Esophagus (tissue), 2 donors: ENCODE results near the gene TTC4. TPM values are rescaled to one million over a fixed set of nuclear protein-coding genes. Genes with fewer than 3 reads are reported as not detected.

Experiments used
- H3K27ac ChIP-seq, 2 donors: one replicate each; pipeline ENCODE4 v1.5.1; 2013; ENCODE audit warnings: low read depth in 2 of 2, mild to moderate bottlenecking in 2 of 2, inconsistent platforms in 1 of 2, low read length in 1 of 2, moderate library complexity in 1 of 2
- H3K27me3 ChIP-seq, 2 donors: one replicate each; pipeline ENCODE4 v1.6.1; 2013; ENCODE audit warnings: low read length in 2 of 2, control low read depth in 1 of 2, mild to moderate bottlenecking in 1 of 2; ENCODE audit not compliant: insufficient read depth in 2 of 2, control insufficient read depth in 1 of 2
- H3K36me3 ChIP-seq, 2 donors: one replicate each; pipeline ENCODE4 v1.6.1; 2013; ENCODE audit warnings: low read length in 1 of 2; ENCODE audit not compliant: control insufficient read depth in 2 of 2, insufficient read depth in 2 of 2
- H3K4me1 ChIP-seq, 2 donors: one replicate each; pipeline ENCODE4 v1.6.1; 2013; ENCODE audit warnings: low read length in 1 of 2; ENCODE audit not compliant: control insufficient read depth in 2 of 2, insufficient read depth in 2 of 2
- H3K4me3 ChIP-seq, 2 donors: one replicate each; pipeline ENCODE4 v1.5.1; 2013; ENCODE audit warnings: low read length in 2 of 2, mild to moderate bottlenecking in 2 of 2, low read depth in 1 of 2, moderate library complexity in 1 of 2
- H3K9me3 ChIP-seq, 2 donors: one replicate each; pipeline ENCODE4 v1.6.1; 2013; ENCODE audit warnings: mild to moderate bottlenecking in 2 of 2, low read depth in 1 of 2, low read length in 1 of 2, moderate library complexity in 1 of 2; ENCODE audit not compliant: control insufficient read depth in 2 of 2, insufficient read depth in 1 of 2
- WGBS, 2 donors: extraction: QIAGEN DNeasy Blood & Tissue Kit; methylation state at CpG; one replicate each; pipeline ENCODE4 v1.1.7; 2013; 5-methylcytosine and 5-hydroxymethylcytosine counted together
- polyA plus RNA-seq, 2 donors: library from polyadenylated mRNA; stranded (reverse); fragments of 200-250 nt; gene quantifications; one replicate each; pipeline ENCODE4 v1.2.3, GENCODE V29; 2013
- donor health status: healthy with polysubstance abuse.
- donor health status: Bipolar disorder and iron deficiency.

TTC4 gene
- polyA plus RNA-seq, 2 donors, result 7.7 to 12.5 TPM

DNA sequence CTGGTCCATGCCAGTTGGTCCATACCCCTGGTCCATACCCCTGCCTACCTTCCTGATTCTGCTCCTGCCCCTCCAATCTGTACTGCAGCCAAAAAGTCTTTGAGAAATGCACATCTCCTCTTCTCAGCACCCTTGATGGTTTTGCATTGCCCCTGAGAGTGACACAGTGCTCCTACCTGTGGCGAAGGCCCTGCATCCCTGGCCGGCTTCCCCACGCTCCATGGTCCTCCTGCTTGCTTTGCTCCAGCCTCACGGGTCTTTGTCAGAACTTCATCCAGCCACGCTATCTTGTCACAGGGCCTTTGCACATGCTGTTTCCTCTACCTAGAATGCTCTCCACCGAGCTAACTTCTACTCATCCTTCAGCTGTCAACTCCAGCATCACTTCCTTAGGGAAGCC is 32.2 kb upstream of the TTC4 start:
- Histone ChIP-seq H3K4me1 (no peaks in the 10 kb centered on the region), H3K27ac (no peak overlapping the region), H3K36me3 (no peaks in the 10 kb centered on the region), H3K4me3 (no peak overlapping the region), H3K9me3 (no peaks in the 10 kb centered on the region), H3K27me3 (no peaks in the 10 kb centered on the region)
- WGBS, 2 donors, result 84 to 86% methylated on average over 6 of the region's 6 CpGs

- Histone ChIP-seq H3K36me3 (no peaks in the 10 kb centered on the region), H3K9me3 (no peaks in the 10 kb centered on the region), H3K27ac (no peak overlapping the region), H3K27me3 (no peaks in the 10 kb centered on the region), H3K4me3 (no peak overlapping the region), H3K4me1 (no peaks in the 10 kb centered on the region)
- WGBS, 2 donors, result 87 to 95% methylated on average over 4 of the region's 4 CpGs
Observed at GRCh38 chr1:54685335-54685905, 30.2 kb upstream of the TTC4 start.

- 88 to 90% methylated on average over 11 of the region's 11 CpGs for WGBS, 2 donors
- Histone ChIP-seq H3K4me3 (no peak overlapping the region), H3K9me3 (no peaks in the 10 kb centered on the region), H3K36me3 (no peaks in the 10 kb centered on the region), H3K27me3 (no peaks in the 10 kb centered on the region), H3K27ac (no peak overlapping the region), H3K4me1 (no peaks in the 10 kb centered on the region)
Observed at GRCh38 chr1:54686155-54686554, 29.5 kb upstream of the TTC4 start.

- Histone ChIP-seq H3K36me3 (no peaks in the 10 kb centered on the region), H3K4me1 (no peaks in the 10 kb centered on the region), H3K4me3 (no peak overlapping the region), H3K27me3 (no peaks in the 10 kb centered on the region), H3K9me3 (no peaks in the 10 kb centered on the region), H3K27ac (no peak overlapping the region)
- 80 to 85% methylated on average over 8 of the region's 8 CpGs for WGBS, 2 donors
Observed at GRCh38 chr1:54694771-54695170, 20.9 kb upstream of the TTC4 start.

GRCh38 chr1:54695221-54695620 is 20.4 kb upstream of the TTC4 start:
- Histone ChIP-seq H3K27me3 (no peaks in the 10 kb centered on the region), H3K9me3 (no peaks in the 10 kb centered on the region), H3K4me1 (no peaks in the 10 kb centered on the region), H3K4me3 (no peak overlapping the region), H3K36me3 (no peaks in the 10 kb centered on the region), H3K27ac (no peak overlapping the region)
- 84 to 89% methylated on average over 15 of the region's 15 CpGs for whole genome bisulfite sequencing, 2 donors

- no peaks in the 10 kb centered on the region for H3K9me3 ChIP-seq
- H3K4me1 ChIP-seq, result no peaks in the 10 kb centered on the region
- H3K27me3 ChIP-seq, result no peaks in the 10 kb centered on the region
- H3K4me3 ChIP-seq, result no peak overlapping the region
- no peak overlapping the region for H3K27ac ChIP-seq
- no peaks in the 10 kb centered on the region for H3K36me3 ChIP-seq
- WGBS, 2 donors, result 83 to 89% methylated on average over 1 of the region's 1 CpG
Observed at GRCh38 chr1:54695764-54696163, 19.9 kb upstream of the TTC4 start.

- Histone ChIP-seq H3K9me3 (no peaks in the 10 kb centered on the region), H3K36me3 (no peaks in the 10 kb centered on the region), H3K27ac (no peak overlapping the region), H3K4me1 (no peaks in the 10 kb centered on the region), H3K4me3 (no peak overlapping the region), H3K27me3 (no peaks in the 10 kb centered on the region)
- 80 to 83% methylated on average over 3 of the region's 3 CpGs for WGBS, 2 donors
Observed at GRCh38 chr1:54696262-54696661, 19.4 kb upstream of the TTC4 start.

- Histone ChIP-seq H3K36me3 (no peaks in the 10 kb centered on the region), H3K27me3 (no peaks in the 10 kb centered on the region), H3K4me1 (no peaks in the 10 kb centered on the region), H3K9me3 (no peaks in the 10 kb centered on the region), H3K27ac (no peak overlapping the region), H3K4me3 (no peak overlapping the region)
- WGBS, 2 donors, result 86% methylated on average over 6 of the region's 6 CpGs
Observed at GRCh38 chr1:54697896-54698295, 17.8 kb upstream of the TTC4 start.

GRCh38 chr1:54698346-54698745 is 17.3 kb upstream of the TTC4 start:
- WGBS, 2 donors, result 67 to 70% methylated on average over 8 of the region's 8 CpGs
- H3K9me3 ChIP-seq, result no peaks in the 10 kb centered on the region
- H3K36me3 ChIP-seq, result no peaks in the 10 kb centered on the region
- no peaks in the 10 kb centered on the region for H3K4me1 ChIP-seq
- no peak overlapping the region for H3K27ac ChIP-seq
- no peak overlapping the region for H3K4me3 ChIP-seq
- H3K27me3 ChIP-seq, result no peaks in the 10 kb centered on the region

DNA sequence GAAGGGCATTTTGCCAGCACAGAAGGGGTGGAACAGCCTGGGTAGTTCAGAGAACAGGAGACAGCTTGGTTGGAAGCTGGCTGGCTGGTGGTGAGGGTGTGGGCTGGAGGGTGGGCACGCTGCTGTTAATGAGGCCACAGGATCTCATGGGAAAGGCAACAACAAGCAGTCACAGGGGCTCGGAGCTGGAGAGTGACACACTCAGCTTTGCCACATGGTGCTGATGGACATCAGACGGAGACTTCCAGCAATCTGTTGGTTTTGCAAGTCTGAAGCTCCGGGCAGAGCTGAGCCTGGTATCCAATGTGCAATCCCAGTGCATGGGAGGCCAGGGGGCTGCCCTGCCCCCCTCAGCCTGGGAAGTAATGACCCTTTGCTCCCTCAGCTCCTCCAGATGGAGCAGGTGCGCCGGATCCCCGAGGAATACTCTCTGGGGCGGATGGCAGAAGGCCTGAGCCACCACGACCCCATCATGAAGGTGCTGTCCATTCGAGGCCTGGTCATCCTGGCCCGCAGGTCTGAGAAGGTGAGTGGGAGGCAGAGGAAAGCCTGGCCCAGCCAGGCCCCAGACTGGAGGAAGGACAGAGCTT is 15.6 kb upstream of the TTC4 start:
- Histone ChIP-seq H3K27ac (no peak overlapping the region), H3K4me1 (no peaks in the 10 kb centered on the region), H3K9me3 (no peaks in the 10 kb centered on the region), H3K27me3 (no peaks in the 10 kb centered on the region), H3K4me3 (no peak overlapping the region), H3K36me3 (no peaks in the 10 kb centered on the region)
- 87 to 89% methylated on average over 11 of the region's 11 CpGs for WGBS, 2 donors
